HG03432 (cell line): ENCODE measurements around the gene CCL28.
"Not testable (repeated sequence)": the region's sequence is repeated elsewhere in the genome, so short reads cannot be mapped to it uniquely, and the experiment has no call there.

Source experiments
- ATAC-seq: cut with Tn5 transposase; IDR thresholded peaks from one replicate; pipeline ENCODE4 v1.9.1; 2021; ENCODE audit warnings: mild to moderate bottlenecking, moderate library complexity; ENCODE audit not compliant: unreplicated experiment

CCL28 gene

DNA sequence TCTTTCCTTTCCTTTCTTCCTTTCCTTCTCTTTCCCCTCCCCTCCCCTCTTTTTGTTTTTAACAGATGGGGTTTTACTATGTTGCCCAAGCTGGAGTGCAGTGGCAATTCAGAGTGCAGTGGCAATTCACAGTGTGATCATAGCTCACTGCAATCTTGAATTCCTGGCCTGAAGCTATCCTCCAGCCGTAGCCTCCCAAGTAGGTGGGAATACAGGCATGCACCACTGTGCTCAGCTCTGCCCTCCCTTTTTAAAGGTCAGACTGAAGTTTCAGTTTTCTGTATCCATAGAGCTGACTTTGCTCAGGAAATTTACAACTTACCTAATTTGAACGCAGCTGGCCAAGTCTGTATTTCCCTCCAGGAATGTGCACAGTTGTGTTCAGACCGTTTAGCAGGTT is 696 bp downstream of the CCL28 start:
- no peak for ATAC-seq

- ATAC-seq: no peak
Observed at GRCh38 chr5:43410414-43410813, 1.8 kb downstream of the CCL28 start.

DNA sequence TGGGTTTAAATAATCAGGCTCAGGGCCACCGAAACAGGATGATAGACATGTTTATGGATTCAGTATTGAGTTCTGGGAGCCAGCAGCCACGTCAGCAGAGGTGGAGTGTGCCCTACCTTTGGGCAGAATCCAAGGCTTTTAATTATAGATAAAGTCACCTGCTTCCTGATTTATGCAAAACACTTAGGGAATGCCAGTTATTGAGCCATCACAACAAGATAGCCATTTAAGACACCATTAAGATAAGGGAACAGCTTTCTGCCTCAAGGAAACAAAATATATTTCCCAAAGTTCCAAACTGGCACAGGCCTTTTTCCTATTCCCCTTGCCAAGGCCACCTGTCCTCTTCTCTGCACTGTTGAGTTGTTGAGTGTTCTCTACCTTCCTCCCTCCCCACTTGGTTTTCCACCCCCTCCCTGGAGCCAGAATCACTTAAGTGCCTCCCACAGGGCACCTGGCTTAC is 2.4 kb downstream of the CCL28 start:
- no peak for ATAC-seq

GRCh38 chr5:43402524-43403066 is 9.6 kb downstream of the CCL28 start:
- ATAC-seq: not testable (repeated sequence)

DNA sequence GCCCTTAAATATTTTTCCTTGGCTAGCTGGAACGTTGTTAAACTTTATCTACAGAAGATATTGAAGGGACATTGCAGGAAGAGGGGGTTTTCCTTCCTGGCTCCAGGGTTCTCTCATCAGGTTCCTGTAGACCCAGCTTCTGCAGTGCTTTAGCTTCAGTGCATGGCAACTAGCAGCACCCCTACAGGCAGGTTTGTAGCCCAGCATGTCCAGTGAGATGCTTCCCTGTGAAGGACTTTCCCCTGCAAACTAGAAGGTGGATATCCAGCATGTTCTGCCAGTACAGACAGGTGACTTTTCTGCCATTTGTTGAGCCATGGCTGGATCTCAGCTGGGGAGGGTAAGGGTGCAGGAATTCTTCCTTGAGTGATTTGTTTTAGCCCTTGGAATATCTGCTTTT is 10.4 kb downstream of the CCL28 start:
- ATAC-seq: no peak

GRCh38 chr5:43400082-43400481 is 12.1 kb downstream of the CCL28 start:
- ATAC-seq: no peak

DNA sequence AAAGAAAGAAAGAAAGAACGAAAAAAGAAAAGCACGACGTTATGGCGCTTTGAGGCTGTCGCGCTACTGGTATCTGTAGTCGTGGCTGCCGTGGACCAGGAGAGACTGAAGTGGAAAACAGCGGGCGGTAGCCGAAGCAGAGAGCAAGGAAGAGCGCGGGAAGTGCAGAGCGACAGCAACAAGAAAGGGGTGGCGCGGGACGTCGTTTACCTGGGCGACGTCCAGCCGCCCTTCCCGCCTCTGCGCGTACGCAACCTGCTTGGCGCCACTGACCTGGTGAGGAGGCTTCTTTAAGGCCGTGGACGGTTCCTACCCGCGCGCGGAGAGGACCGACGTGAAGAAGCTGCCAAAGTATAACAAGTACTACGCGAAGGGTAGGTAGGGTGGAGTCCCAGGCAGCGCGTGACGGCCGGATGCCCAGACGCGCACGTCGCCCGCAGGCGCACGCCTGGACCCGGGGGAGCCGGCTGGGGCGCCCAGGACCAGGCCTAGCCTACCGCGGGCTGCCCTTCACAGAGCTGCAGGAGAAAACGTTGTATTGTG is 15.4 kb downstream of the CCL28 start:
- peak; percentile 99 for ATAC-seq

DNA sequence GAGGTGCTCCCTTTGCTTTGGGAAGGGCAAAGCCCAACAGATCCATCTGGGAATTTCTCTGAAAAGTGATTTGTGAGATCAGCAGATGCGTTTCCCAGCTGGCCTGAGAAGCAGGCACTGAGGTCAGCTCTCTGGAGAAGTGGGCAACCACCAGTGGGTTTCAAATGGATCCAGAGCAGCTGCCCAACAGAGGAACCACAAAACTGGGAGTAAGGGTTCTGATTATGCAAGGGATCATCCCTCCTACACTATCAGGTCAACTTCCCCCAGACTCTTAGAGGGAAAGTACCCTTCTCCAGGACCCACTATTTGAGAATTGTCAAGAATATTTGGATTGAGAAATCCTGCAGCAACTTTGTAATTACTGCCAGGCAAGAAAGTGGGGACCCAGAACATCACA is 21.7 kb downstream of the CCL28 start:
- ATAC-seq: no peak

- ATAC-seq: peak; percentile 67
Observed at GRCh38 chr5:43389679-43390329, 22.4 kb downstream of the CCL28 start.

- ATAC-seq: peak; percentile 76
Observed at GRCh38 chr5:43386960-43387362, 25.2 kb downstream of the CCL28 start.

DNA sequence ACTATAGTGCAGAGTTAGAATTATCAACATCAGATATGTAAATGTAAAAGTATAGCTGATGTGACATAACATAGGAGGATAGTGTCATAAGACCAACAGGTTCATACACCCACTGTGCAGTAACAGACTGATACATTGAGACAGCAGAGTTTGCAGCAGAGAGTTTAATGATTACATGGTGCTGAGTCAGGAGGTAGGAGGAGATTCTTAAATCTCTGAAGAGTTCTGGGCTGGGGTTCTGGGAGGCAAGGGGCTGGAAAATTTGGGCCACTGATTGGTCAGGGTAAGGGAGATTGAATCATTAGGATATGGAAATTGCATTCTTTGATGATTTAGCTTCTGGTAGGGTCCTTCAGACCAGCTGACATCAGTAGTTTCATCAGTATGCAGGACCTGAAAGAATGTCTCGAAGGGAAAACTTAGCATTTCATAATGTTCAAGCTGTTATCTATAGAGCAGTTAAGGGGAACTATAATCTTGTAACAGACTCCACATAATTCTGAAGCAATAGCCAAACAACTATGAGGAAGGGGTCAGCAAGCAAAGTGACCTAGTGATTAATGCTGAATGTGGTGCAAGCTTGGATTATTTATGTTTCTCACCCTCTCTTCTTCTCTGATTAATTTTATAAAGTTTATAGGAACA is 35.6 kb downstream of the CCL28 start:
- ATAC-seq: no peak

- no peak for ATAC-seq
Observed at GRCh38 chr5:43371821-43372220, 40.4 kb downstream of the CCL28 start.

DNA sequence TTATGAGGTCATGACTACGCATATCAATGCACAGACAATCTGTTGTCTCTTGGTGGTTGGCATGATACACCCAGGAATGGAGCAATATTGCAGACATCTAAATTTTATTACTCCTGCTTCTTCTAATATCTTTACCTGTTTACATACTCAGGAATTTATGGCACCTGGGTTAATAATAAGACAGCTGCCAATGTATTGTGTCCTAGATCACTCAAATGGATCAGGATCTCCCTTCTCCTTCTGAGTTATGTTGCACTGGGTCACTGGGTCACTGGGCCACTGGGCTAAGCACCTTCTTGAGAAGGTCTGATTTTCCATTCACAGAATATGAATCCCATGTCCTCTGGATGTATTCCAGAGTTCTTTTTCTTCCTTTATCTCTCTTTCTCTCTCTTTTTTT is 41.8 kb downstream of the CCL28 start:
- no peak for ATAC-seq

DNA sequence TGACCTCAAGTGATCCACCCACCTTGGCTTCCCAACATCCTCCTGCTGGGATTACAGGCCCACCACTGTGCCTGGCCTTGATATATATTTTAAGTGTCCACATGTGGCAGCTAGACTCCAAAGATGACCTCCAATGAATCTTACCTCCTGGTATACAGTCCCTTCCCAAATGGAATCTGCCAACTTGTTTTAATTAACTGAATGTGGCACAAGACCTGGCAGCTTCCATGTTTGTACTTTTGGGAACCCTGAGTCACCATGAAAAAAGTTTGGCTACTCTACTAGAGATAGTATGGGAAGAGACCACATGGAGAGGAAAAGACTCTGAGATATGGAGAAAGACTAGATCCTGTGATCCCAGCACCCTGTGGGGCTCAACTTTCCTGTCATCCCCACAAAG is 42.5 kb downstream of the CCL28 start:
- no peak for ATAC-seq

- no peak for ATAC-seq
Observed at GRCh38 chr5:43367909-43368669, 44.1 kb downstream of the CCL28 start.

GRCh38 chr5:43367453-43367852 is 44.7 kb downstream of the CCL28 start:
- no peak for ATAC-seq

DNA sequence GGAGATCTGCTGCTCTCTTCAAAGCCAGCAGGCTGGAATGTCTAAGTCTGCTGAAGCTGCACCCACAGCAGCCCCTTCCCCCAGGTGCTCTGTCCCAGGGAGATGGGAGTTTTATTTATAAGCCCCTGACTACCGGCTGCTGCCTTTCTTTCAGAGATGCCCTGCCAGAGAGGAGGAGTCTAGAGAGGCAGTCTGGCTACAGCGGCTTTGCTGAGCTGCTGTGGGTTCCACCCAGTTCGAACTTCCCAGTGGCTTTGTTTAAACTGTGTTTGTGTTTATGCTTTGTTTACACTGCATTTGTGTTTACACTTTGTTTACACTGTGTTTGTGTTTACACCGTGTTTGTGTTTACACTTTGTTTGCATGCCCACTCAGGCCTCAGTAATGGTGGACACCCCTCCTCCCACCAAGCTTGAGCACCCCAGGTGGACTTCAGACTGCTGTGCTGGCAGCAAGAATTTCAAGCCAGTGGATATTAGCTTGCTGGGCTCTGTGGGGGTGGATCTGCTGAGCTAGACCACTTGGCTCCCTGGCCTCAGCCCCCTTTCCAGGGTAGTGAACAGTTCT is 45.4 kb downstream of the CCL28 start:
- not testable (repeated sequence) for ATAC-seq

DNA sequence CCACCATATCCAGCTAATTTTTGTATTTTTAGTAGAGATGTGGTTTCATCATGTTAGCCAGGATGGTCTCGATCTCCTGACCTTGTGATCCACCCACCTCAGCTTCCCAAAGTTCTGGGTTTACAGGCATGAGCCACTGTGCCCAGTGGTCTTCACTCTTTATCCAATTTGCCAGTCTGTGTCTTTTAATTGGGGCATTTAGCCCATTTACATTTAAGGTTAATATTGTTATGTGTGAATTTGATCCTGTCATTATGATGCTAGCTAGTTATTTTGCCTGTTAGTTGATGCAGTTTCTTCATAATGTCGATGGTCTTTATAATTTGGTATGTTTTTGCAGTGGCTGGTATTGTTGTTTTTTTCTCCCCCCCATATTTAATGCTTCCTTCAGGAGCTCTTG is 47.0 kb downstream of the CCL28 start:
- not testable (repeated sequence) for ATAC-seq

DNA sequence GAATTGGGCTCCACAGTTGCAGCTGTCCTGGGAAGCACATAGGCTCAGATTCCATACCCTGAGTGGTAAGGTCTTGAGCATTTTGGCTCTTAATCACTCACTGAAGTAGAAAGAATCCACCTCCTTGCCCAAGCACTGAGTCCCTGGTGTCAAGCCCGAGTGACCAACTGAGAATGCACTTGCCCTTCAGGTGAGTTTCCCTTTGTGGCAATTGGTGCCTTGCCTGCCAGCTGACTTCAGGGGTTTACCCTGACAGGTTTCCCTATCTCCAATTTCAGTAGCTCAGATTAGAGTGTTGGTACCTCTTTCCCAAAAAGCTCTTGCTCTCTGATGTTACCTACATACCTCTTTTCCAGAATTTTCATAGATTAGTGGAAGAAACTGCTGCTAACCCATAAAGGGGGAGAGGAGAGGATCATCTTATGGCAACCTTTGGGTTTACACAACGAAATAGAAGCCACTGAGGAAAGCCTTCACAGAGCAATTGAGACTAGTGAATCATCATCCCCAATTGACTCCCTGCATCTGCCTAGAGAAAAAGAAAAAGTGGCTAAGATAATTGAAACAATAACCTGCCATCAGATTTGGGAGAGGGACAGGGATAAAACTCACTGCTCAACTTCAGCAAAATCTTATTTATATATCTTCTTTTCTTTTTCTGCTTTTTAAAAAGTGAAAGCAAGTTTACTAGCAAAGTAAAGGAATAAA is 48.6 kb downstream of the CCL28 start:
- ATAC-seq: no peak

GRCh38 chr5:43362725-43363435 is 49.3 kb downstream of the CCL28 start:
- ATAC-seq: no peak
